Suprapubic skin (tissue), 4 donors: ENCODE results near the gene KIAA1671.

Experiments
- CTCF ChIP-seq, 2 donors: fragments of 200-600 bp in 1 of 2; fragments of 450-650 bp in 1 of 2; sonication (generic) in 1 of 2; IDR thresholded peaks; one replicate each; pipeline ENCODE4 v1.5.1; 2016 to 2019; ENCODE audit warnings: antibody characterized with exemption in 2 of 2, mild to moderate bottlenecking in 1 of 2, moderate library complexity in 1 of 2
- EP300 ChIP-seq: sonication (generic); formaldehyde crosslinking; IDR thresholded peaks from one replicate; pipeline ENCODE4 v1.6.1; 2017; ENCODE audit warnings: antibody characterized with exemption
- POLR2A ChIP-seq, 2 donors: fragments of 450-650 bp; IDR thresholded peaks; one replicate each; pipeline ENCODE4 v1.6.1; 2017; ENCODE audit warnings: antibody characterized with exemption in 2 of 2, mild to moderate bottlenecking in 2 of 2, moderate library complexity in 2 of 2
- POLR2AphosphoS5 ChIP-seq, 3 donors: sonication (generic); formaldehyde crosslinking; IDR thresholded peaks; one replicate each; pipeline ENCODE4 v1.6.1; 2017; ENCODE audit warnings: antibody characterized with exemption in 3 of 3

- TF ChIP-seq POLR2A (IDR thresholded peaks at IDR 0.05) = no peak
- TF ChIP-seq CTCF (IDR thresholded peaks at IDR 0.05) = no peak
- no peak for TF ChIP-seq POLR2AphosphoS5 (IDR thresholded peaks at IDR 0.05)
- no peak for TF ChIP-seq EP300
Measured at GRCh38 chr22:24964441-24964840, 11.9 kb downstream of the KIAA1671 start.
